HG03103 (cell line): Measurements from ENCODE around the gene C3orf20.
"Not testable (repeated sequence)": the region's sequence is repeated elsewhere in the genome, so short reads cannot be mapped to it uniquely, and the experiment has no call there.

Experiments
- ATAC-seq: cut with Tn5 transposase; IDR thresholded peaks from one replicate; pipeline ENCODE4 v1.9.1; 2021; ENCODE audit warnings: low read depth; ENCODE audit not compliant: unreplicated experiment

The C3orf20 gene

DNA sequence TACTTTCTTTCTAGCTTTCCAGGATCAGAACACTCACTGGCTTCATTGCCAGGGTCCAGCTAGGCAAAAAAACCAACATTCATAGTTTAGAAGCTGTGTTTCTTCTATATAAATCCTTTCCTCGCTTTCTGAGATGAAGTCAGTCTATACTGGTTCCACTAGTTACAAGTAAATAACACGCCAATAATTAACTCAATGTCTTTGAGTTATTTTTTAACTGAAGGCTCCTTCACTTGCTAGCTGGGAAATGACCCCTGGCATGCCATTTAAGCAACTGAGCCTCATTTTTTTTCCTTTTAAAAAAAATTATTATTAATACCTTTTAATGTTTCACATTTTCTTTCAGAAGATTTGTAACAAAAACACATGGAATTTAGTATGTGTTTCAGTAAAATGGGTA is 25.5 kb upstream of the C3orf20 start:
- no peak for ATAC-seq

DNA sequence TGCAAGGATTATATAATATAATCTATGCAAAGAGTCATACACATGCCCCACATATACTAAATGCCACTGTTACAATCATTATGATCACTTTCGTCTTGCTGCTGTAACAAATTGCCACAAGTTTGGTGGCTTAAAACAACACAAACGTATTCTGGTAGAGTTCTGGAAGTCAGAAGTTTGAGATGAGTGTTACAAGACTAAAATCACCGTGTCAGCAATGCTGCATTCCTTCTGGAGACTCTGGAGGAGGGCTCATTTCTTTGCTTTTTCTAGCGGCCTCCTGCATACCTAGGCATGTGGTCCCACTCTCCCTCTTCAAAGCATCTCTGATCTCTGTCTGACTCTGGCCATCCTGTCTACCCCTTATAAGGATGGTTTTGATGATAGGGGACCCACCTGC is 24.7 kb upstream of the C3orf20 start:
- ATAC-seq, result no peak

DNA sequence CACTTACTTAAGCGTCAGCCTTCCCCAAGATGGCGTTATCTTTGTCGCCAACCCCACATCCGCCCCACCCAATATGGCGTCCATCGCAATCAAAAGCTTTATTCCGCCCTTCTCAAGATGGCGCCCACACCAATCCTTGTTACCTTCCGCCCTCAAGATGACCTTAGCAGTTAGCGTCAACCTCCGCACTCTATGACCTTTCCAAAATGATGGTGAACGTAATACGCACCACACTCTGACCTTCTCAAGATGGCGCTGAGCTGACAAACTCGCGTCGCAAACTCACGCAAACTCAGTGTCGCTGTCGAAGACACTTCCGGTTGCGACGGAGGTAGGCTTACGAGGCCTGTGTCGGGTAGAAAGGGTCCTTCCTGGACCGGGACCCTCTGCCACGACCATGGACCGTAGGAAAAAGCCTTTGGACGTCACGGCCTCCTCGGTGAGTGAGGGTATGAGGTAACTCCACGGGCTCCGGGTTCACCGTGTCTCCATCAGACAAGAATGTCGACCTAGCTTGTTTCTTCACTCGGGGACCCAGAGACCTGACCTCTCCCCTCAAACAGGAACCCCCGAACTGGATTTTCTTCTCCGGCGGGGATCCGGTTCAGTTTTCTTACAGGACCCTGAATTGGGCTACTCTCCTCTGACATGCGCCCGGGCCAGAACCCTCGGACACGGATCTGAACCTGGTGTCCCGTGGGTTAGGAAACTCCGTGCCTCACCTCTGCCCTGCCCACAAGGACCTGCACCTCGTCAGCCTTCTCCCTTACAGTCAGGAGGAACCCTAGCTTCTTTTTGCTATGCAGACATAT is 23.3 kb upstream of the C3orf20 start, which contains the start of gene CCDC174:
TSS of gene CCDC174 (plus strand) at position 323 of the 812 bp plus-strand sequence. CDS start at position 398, 75 bp downstream.
- ATAC-seq, result peak; percentile 95

GRCh38 chr3:14652360-14652907 is 22.5 kb upstream of the C3orf20 start:
- not testable (repeated sequence) for ATAC-seq

- no peak for ATAC-seq
These were observed 17.4 kb upstream of the C3orf20 start for GRCh38 chr3:14657579-14657978.

DNA sequence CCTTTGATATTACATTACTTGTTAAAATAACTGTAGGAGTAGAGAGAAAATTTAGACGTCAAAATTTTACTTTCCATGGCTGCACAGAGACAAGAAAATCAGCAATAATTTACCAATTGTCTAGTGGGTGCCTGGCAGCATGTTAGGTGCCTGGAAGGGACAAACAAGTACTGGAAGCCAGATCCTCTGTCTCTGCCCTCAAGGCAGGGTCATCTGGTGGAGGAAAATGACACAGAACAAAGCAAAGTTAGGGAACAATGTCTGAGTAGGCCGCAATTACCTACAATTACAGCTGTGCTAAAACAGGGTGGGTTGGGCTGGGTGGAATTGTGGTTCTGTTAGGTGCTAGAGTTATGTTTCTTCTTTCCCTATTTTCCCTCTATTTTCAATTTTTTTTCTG is 16.0 kb upstream of the C3orf20 start:
- no peak for ATAC-seq

DNA sequence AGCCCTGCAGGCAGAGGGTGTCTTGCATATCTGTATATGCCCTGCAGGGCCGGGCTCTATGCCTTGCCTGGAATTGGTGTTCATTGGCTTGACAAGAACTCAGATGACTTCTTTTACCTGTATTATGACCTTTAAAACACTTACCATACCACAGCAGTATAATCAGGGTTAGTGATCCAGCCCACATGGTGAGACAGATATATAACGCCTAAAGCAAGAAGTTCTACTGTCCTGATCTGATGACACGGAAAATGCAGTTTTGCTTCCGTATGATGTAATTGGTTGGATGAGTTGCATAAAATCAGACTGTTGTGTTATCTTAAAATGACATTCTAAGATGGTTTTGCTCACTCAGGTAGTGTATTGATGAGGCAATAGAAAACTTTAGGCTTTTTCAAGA is 14.0 kb upstream of the C3orf20 start:
- ATAC-seq, result no peak

GRCh38 chr3:14663396-14664135 is 11.4 kb upstream of the C3orf20 start:
- ATAC-seq, result no peak

DNA sequence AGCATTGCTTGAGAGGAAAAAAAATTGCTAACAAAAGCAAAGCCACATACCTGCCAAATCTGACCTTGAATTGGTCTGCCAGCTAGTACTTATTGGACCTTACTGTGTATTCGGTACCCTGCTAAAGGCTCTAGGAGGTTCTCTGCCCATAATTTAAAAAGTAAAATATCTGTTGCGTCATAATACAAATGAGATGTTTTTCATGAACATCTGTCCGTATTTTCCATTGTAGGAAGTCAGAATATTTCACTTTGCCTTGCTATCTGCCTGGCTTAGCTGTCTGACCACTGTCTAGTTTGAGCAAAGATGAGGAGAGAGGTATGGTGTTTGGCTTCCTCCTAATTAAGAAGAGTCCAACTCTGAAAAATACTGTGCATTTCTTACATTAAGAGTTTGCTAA is 10.8 kb upstream of the C3orf20 start:
- ATAC-seq, result no peak

DNA sequence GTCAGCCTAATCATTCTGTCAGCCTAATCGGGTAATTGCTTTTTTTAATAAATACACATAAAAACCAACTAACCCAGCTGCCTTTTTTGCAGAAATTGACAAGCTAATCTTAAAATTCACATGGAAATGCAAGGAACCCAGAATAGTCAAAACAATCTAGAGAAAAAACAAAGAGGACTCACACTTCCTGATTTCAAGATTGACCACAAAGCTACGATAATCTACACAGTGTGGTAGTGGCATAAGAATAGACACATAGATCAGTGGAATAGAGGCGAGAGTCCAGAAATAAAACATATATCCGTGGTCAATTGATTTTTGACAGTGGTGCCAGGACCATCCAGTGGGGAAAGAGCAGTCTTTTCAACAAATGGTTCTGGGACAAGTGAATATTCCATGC is 2.4 kb upstream of the C3orf20 start:
- ATAC-seq, result no peak

DNA sequence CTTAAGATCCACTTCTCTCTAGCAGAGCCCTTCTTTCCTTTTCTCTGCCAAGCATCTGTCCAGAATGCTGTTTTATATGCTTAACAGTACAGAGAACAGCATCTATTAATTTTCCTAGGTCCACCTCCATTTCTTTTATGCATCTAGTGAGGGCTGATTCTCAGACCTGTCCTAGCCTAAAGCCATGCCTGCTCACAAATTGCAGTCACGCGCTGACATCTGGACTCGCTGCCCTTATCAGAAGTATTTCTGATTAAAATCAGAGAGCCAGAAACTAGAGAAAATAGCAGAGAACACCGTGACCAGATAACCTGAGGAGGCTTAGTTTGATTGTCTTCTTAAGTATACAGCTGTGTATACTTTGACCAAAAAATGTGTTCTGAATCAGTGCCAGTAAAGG is 1.9 kb downstream of the C3orf20 start:
- no peak for ATAC-seq

DNA sequence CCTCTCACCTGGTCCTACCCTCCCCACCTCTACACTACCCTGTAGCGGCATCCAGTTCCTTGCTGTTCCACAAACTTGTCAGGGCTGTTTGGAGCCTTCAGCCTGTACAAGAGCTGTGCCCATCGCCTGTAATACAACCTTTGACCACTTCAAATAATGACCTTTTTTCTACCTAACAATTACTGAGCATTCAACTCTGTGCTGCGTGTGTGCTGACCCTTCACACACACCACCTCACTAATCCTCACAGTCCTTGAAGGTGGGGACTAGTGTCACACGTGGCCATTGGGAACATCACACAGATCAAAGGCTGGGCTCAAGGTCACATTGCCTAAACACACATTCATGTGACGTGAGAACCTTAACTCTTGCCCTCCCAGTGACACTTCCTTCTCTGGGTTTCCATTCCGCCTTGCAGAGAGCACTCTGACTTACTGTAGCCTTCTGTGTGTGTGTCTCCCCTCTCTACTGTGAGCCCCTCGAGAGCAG is 3.1 kb downstream of the C3orf20 start:
- no peak for ATAC-seq

- no peak for ATAC-seq
These were observed 5.2 kb downstream of the C3orf20 start for GRCh38 chr3:14680115-14680514.

- no peak for ATAC-seq
These were observed 5.8 kb downstream of the C3orf20 start for GRCh38 chr3:14680716-14681115.

- ATAC-seq, result no peak
These were observed 9.5 kb downstream of the C3orf20 start for GRCh38 chr3:14684447-14684846.

GRCh38 chr3:14685179-14685578 is 10.2 kb downstream of the C3orf20 start:
- no peak for ATAC-seq

DNA sequence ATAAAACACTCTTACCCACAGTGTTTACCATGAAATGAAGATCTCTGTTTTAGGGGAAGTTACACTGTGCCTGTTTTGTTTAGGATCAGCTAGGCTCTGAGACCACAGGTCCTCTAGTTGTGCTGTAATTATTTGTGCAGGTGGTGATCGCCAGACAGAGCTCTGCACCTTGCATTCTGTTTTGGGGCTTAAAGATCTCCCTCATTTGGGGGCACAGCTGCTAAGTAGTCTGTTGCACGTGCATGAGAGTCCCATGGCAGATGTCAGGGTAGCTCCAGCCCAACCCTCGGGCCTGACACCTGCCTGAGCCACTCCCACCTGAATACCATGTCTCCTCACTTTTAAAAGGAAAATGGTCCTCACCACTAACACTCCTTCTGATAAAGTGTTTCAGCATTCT is 12.4 kb downstream of the C3orf20 start:
- no peak for ATAC-seq

- ATAC-seq, result no peak
These were observed 13.6 kb downstream of the C3orf20 start for GRCh38 chr3:14688525-14688924.

DNA sequence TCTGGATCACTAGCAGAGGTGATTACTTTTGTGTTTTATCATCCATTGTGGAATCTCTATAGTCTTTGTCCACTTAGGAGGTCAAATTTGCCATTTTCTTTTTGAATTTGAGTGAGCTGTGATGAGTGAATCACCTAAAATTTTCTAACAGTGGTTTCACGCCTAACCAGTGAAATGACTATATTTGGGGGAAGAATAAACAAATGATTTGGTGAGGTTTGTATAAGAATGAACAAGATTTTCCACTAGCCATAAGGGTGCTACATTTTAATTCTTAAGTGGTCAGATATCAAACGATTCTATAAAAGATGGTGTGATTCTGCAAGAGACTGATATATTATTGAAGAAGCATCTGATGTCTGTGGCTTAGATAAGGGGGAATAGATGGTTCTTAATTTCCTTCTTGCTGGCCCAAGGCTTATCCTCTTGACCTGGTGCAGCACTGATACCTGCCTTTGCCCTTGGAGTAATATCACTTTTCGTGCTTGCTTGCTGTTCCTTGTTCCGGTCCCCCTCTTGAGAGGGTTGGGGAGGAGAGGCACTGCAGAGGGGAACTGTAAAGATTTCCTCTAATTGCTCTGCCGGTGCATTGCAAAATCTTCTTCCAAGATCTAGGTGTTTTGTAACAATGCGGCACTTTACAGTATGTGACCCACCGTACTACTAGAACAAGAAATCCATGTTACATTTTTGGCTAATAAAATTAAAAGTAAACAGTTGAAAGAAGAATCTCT is 14.5 kb downstream of the C3orf20 start:
- ATAC-seq, result no peak

DNA sequence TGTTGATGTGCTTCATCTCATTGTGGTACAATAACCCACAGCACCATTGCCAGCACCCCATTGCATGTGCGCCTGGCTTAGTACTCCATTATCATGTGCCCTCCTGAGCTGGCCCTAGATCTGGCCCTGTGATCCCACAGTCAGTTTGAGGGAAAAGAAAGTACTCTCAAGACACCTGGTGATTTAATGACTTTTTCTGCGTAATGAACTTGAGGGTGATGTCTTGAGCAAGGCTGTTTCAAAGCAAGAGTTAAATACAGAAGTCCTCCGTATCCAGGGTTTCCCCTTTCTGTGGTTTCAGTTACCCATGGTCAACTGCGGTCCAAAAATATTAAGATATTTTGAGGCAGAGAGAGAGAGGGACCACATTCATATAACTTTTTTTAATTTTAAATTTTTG is 16.3 kb downstream of the C3orf20 start:
- peak; percentile 42 for ATAC-seq

- no peak for ATAC-seq
These were observed 16.8 kb downstream of the C3orf20 start for GRCh38 chr3:14691719-14692118.
